Measurements from ENCODE around the gene ZNF276.

The ZNF276 gene

DNA sequence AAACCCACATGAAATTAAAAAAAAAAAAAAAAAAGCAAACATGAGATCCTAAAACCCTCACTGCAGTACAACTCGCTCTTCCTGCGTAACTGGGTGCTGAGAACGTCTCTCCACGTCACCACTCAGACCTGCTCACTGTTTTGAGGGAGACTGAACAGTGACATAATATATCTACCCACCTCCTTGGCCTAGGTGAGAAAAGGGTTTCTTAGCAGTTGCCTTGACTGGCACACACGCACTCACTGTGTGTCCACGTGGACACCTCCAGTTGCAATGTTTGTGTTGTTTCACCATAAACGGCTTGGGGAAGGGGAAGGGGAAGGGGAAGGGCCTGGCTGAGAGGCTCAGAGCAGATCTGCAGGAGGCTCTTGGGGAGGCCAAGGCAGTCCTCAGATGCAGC, 63.1 kb downstream of the ZNF276 start:
- TF ChIP-seq, protein P1, sequence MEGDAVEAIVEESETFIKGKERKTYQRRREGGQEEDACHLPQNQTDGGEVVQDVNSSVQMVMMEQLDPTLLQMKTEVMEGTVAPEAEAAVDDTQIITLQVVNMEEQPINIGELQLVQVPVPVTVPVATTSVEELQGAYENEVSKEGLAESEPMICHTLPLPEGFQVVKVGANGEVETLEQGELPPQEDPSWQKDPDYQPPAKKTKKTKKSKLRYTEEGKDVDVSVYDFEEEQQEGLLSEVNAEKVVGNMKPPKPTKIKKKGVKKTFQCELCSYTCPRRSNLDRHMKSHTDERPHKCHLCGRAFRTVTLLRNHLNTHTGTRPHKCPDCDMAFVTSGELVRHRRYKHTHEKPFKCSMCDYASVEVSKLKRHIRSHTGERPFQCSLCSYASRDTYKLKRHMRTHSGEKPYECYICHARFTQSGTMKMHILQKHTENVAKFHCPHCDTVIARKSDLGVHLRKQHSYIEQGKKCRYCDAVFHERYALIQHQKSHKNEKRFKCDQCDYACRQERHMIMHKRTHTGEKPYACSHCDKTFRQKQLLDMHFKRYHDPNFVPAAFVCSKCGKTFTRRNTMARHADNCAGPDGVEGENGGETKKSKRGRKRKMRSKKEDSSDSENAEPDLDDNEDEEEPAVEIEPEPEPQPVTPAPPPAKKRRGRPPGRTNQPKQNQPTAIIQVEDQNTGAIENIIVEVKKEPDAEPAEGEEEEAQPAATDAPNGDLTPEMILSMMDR (IDR thresholded peaks at IDR 0.05), result no peak

DNA sequence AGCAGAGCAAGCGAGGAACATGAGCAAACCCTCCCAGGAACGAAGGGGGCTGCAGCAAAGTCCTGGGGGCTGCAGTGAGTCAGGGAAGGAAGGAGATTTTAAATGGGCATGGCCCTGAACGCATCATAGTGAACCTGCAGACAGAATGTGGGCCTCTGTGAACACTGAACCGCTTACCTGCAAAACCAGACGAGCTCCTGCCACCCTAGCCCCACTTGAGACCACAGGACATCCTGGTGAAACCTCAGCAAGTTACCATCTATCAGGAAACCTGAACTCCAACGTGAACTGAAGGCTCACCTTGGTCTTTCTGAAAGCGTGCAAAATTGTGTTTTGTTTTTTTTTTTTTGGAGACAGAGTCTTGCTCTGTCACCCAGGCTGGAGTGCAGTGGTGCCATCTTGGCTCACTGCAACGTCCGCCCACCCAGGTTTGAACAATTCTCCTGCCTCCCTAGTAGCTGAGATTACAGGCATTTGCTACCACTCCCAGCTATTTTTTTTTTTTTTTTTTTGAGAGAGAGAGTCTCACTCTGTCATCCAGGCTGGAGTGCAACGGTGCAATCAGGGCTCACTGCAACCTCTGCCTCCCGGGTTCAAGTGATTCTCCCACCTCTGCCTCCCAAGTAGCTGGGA, 64.3 kb downstream of the ZNF276 start:
- TF ChIP-seq, protein P1 (IDR thresholded peaks at IDR 0.05), result no peak

DNA sequence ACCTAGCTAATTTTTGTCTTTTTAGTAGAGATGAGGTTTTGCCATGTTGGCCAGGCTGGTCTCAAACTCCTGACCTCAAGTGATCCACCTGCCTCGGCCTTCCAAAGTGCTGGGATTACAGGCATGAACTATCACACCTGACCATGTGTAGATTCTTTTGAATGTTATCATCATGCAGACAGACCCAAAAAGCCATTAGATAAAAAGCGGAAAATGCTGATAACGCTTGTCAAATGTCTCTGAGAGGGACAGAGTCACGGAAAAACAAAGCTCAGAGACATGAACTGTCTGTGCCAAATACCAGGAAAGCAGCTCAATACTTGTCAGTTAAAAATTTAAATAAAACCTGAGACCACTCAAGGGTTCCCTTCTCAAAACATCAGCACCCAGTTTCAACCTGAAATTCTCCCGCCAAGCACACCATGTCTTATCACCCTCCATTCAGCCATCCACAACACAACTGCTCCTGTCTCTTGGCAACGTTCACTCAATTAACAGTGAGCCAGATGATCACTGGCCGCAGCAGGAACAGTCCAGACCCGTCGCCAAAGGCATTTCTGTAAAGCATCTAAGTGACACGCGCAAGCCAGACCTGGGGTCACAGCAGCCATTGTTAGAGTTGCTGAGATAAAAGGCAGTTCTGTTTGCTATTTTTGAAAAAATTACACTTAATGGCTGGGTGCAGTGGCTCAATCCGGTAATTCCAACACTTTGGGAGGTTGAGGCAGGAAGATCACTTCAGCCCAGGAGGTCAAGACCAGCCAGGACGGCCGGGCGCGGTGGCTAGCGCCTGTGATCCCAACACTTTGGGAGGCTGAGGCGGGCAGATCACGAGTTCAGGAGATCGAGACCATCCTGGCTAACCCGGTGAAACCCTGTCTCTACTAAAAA, 65.4 kb downstream of the ZNF276 start:
- TF ChIP-seq, protein P1 (IDR thresholded peaks at IDR 0.05), result no peak

DNA sequence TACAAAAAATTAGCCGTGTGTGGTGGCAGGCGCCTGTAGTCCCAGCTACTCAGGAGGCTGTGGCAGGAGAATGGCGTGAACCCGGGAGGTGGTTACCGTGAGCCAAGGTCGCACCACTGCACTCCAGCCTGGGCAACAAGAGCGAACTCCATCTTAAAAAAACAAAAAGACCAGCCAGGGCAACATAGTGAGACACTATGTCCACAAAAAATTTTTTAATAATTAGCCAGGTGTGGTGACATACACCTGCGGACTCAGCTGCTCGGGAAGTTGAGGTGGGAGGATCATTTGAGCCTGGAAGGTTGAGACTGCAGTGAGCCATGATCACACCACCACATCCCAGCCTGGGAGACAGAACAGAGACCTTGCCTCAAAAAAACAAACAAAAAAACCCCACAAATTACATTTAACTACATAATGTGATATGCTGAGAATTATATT, 66.0 kb downstream of the ZNF276 start:
- TF ChIP-seq, protein P1 (IDR thresholded peaks at IDR 0.05), result no peak

All from LNCAP (cell line).